GM18499 (cell line): Measurements from ENCODE around the gene YBX3.
"Not testable (repeated sequence)": the region's sequence is repeated elsewhere in the genome, so short reads cannot be mapped to it uniquely, and the experiment has no call there.

Experiments
- ATAC-seq: cut with Tn5 transposase; IDR thresholded peaks from one replicate; pipeline ENCODE4 v1.9.1; 2021; ENCODE audit warnings: moderate number of reproducible peaks; ENCODE audit not compliant: insufficient read depth, unreplicated experiment

Gene YBX3

DNA sequence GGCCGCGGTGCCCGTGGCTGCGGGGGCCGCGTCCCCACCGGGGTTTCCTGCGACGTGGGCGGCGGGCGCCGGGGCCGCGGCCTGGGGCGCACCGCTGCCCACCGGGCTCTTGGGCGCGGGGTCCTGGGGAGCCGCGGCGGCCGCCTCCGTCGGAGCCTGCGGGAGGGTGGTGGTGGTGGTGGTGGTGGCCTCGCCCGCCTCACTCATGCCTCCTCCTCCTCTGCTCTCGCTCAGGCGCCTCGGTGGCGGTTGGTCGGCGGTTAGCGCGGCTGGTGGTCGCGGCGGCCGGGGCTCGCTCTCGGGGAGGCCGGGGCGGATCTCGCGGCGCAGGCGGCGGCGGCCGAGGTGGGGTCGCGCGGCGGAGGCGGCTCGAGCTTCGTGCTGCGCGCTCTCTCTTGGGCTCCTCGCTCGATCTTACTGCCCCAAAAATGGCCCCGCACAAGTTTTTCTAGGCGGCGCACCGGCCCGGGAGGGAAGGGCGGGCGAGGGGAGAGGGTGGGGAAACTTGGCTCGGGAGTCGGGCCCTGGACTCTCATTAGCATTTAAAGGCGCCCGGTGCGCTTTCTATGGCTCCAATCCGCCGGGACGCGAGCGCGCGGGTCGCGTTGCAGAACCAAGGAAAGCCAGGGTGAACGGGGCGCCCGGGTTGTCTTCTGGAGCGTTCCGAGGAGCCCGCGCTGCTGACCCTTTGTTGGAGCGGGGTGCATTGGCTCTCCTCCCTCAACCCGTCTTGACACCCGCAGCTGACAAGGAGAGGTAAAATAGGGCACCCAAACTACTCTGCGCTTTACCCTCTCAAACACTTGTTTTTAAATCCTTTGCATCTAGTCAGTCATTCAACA, at the start of gene YBX3:
YBX3 (minus strand) TSS at position 419 of the 842 bp plus-strand sequence; CDS start at position 207, 212 bp downstream.
- no peak for ATAC-seq

DNA sequence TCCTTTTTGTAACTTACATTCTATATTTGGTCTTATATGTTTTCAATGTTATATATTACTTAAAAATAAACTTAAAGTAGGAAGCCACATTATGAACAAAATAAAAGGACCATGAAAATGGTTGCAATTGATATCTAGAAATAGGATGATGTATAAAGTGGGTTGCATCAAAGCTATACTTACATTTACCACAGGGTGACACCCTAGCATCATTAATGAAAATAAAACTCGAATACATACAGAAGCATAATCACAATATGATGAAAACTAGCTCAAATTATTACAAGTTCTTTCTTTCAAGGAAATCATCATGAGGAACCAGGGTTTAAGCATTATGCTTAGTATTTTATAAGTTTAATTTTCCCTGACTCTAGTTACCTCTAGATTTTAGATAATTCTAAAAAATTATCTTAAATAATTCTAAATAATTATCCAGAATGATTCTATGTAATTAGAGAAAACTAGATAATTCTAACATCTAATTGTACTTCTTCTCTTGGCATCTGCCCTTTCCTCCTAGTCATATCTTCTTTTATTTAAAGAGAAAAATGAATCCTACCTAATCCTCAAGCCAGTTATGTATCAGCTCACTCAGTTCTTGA, 48.1 kb upstream of the YBX3 start:
- no peak for ATAC-seq

- no peak for ATAC-seq
Measured at GRCh38 chr12:10759657-10760056, 36.5 kb upstream of the YBX3 start.

GRCh38 chr12:10756194-10756593, 33.1 kb upstream of the YBX3 start:
- ATAC-seq = no peak

- no peak for ATAC-seq
Measured at GRCh38 chr12:10753059-10753458, 29.9 kb upstream of the YBX3 start.

GRCh38 chr12:10750385-10750727, 27.2 kb upstream of the YBX3 start:
- ATAC-seq = no peak

DNA sequence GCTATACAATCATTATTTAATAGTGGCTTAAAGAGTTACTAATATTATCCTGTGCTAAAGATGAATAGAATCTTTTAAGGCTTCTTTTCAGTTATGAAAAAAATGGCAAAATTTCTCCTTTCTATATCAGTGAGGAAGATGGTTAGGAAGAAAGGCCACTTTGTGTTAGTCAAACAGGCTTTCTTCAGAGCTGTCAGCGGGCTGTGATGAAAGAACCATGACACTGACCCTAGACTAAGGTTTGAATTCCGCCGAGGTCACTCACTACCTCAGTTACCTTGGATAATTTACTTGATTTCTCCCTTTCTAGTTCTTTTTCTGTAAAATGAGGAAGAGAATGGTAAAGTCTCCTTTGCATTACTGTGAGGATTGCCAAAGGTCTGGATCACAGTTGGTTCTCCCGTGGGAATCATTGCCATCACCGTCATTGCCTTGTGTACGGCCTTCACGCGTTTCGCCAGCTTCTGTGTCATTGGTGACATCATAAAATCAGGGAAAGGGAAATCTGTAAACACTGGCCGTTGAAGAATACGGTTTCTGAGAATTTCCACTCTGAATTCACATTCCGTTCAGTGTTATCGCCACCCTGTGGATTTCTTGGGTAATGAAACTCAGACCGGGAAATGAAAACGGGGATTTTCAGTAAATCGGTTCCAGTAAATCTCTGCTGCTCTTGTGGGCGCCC, 26.7 kb upstream of the YBX3 start:
- ATAC-seq = peak; percentile 70

GRCh38 chr12:10747730-10748129, 24.6 kb upstream of the YBX3 start:
- no peak for ATAC-seq

DNA sequence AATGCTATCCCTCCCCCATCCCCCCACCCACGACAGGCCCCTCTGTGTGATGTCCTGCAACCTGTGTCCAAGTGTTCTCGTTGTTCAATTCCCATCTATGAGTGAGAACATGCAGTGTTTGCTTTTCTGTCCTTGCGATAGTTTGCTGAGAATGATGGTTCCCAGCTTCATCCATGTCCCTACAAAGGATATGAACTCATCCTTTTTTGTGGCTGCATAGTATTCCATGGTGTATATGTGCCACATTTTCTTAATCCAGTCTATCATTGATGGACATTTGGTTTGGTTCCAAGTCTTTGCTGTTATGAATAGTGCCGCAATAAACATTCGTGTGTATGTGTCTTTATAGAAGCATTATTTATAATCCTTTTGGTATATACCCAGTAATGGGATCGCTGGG, 20.3 kb upstream of the YBX3 start:
- ATAC-seq = not testable (repeated sequence)

DNA sequence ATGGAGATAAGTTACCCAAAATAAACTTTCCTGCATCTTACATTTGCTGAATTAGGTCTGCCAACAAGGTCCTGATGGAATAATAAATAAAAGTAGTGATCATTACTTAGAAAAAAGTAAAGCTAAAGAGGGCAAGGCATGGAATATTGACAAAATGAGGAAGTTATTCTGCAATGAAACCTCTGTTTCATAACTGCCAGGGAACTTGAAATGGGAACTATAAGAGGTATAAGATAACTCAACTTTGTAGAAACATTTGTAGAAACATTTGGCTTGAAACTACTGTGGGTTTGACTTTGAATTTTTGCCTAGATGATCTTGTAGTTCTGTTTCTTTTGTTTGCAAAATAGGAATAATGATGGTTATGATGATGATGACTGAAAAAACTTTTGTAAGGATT, 18.7 kb upstream of the YBX3 start:
- ATAC-seq = no peak

GRCh38 chr12:10740182-10740581, 17.1 kb upstream of the YBX3 start:
- ATAC-seq = no peak

DNA sequence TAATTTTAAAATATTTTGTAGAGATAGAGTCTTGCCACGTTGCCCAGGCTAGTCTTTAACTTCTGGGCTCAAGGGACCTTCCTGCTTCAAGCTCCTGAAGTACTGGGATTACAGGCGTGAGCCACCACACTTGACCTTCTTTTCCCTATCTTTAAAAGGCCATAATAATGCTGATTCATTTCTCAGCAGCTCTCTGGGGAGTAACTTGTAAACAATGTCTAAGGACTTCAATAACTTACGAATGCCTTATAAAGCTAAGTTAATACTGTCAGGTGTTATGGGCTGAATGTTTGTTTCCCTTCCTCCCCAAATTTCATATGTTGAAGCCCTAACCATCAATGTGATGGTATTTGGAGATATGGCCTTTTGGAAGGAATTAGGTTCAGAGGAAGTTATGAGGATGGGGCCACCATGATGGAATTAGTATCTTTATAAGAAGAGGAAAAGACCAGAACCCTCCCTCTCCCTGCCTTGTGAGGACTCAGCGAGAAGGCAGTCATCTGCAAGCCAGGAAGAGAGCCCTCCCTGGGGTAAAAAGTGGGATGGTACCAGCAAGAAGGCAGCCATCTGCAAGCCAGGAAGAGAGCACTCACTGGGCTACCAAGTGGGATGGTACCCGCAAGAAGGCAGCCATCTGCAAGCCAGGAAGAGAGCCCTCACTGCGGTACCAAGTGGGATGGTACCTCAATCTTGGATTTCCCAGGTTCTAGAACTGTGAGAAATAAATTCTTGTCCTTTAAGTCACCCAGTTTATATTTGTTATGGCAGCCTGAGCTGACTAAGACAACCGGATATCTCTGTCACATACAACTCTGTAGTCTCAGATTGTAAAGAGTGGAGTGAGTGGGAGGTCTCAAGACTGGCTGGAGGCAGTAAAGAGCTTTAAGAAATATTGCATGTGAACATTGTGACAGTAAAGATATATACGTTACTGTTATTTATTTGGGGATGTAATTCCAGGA, 16.3 kb upstream of the YBX3 start:
- no peak for ATAC-seq

GRCh38 chr12:10737249-10737648, 14.1 kb upstream of the YBX3 start:
- no peak for ATAC-seq

DNA sequence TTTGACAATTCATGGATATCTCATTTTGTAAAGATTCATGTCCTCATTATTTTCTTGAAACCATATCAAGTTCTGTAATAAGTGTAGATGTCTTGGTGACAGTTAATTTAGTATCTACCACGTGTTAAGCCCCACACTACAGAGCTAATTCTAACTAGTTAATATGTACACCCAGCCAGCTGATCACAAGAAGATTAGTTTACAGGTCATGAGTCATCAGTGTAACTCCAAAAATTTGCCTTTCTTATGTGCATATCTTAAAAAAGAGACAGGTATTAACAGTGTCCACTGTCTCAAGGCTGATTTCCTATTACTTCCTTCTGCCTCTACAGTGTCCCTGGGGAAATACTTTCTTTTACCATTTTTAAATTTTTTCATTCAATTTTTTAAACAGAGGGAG, 13.3 kb upstream of the YBX3 start:
- no peak for ATAC-seq

DNA sequence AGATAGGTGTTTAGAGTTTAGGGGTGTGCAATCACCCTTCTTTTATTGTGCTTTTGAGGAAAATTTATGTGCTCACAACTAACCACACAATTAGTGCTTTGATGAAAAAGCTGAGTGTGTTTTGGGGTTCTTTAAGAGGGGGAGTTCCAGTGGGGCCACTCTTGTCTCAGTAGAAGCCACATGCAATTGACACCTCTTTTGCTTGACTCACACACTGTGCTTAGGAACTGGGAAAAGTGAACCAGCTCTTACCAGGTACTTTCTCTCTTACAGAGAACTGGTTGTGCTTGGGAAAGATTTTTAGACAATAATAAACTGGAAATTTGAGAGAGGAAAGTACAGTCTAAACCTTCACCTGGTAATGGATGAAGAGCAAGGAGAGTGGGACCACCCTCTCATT, 12.3 kb upstream of the YBX3 start:
- no peak for ATAC-seq

DNA sequence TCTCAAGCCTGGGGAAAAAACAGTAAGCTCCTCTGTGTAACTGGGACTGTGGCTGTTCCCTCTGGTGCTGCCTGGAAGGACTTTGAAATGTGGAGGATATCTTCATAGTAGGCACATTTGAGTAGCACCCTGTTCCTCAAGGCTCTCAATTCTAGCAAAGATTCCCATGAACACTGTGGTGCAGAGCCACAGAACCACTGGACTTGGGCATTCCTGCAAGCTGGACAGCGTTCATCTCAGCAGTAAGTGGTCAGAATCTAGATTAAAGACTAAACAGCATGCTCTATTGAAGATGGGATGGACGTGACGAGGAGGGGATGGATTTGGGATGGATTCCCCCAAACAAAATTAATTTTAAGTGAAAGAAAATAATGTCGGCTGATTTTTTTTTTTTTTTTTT, 9.4 kb upstream of the YBX3 start:
- no peak for ATAC-seq

GRCh38 chr12:10732066-10732465, 8.9 kb upstream of the YBX3 start:
- ATAC-seq = no peak

DNA sequence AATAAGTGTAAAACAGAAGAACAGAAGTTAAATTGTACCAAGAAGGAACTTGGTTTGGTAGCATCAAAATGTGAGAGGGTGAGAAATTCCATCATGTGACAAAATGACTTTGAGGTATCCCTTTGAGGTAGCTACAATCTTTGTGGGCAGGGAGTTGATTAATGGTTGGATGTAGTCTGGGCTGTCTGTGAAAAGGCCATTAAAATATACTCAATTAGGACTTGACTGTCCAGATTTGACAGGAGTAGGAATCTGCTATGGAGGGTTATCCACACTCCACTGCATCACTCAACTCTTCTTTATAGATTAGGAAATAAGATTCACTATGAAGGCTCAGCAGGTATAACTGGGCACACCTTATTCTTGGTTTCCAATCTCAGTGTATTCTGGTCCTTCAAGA, 7.4 kb upstream of the YBX3 start:
- ATAC-seq = no peak

- no peak for ATAC-seq
Measured at GRCh38 chr12:10728091-10728490, 5.0 kb upstream of the YBX3 start.

- ATAC-seq = no peak
Measured at GRCh38 chr12:10726945-10727344, 3.8 kb upstream of the YBX3 start.
